NCI-H2107 treated with DMSO at 0.1 percent for 48 hours (cell line): ENCODE data around the gene PRLR.
A peak's percentile ranks its signal among the peaks of the same experiment; 100 is the strongest.

Experiments
- DNase-seq: peaks from one replicate; lab custom pipeline; 2025; ENCODE audit not compliant: unreplicated experiment; lab: John Stamatoyannopoulos, UW

The PRLR gene

GRCh38 chr5:35091704-35092103 lies 138.6 kb downstream of the PRLR start:
- no peak for DNase-seq

GRCh38 chr5:35089334-35090314 lies 140.7 kb downstream of the PRLR start:
- peak; percentile 47 for DNase-seq

DNA sequence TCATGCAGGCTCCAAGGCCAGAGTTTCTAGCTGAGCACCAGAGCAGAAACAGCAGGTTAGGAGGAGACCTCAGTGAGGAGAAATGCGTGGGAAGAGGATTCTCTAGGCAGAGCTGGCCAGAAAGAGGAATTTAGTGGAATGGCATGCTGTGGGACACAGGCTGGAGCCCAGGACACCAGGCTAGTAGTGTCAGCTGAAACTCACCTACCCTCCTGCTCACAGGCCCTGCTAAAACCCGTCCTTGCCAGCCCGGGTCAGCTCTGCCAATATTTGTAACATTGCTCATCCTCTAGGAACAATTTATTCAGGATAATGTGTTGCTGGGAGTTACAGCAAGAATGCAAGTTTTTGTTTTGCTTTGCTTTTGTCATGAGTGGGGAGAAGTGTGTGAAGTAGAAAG lies 142.3 kb downstream of the PRLR start:
- DNase-seq, result no peak

DNA sequence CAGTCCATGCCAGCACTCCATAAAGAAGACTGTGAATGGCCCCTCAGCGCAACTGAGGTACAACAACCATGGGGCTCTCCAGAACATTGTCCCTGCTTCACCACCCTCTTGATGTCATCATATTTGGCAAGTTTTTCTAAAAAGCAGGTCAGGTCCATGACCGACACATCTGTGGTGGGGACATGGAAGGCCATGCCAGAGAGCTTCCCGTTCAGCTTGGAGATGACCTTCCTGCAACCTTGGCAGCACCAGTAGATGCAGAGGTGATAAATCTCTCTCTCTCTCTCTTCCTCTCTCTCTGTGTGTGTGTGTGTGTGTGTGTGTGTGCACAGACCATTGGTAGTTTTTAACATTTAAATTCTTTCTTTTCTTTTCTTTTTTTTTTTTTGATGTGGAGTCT lies 147.1 kb downstream of the PRLR start:
- DNase-seq, result no peak

GRCh38 chr5:35082530-35082929 lies 147.8 kb downstream of the PRLR start:
- DNase-seq, result no peak

- DNase-seq, result no peak
These were observed 149.2 kb downstream of the PRLR start for GRCh38 chr5:35081134-35081533.

DNA sequence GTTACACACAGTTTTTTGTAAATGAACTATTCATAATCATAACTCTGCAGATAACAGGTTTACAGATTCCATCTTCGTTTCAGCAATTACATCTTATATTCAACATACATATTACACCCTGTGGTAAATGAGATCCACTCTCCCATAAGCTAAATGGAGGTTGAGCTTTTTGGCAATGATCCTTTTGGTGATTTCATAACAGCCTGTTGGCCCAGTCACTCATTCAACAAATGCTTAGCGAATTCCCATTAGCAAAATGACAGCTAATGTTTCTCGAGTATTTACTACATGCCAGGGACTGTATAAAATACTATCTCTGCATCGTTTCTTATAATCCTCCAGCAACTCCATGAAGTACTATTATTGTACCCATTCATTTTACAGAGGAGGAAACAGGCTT lies 157.1 kb downstream of the PRLR start:
- no peak for DNase-seq

DNA sequence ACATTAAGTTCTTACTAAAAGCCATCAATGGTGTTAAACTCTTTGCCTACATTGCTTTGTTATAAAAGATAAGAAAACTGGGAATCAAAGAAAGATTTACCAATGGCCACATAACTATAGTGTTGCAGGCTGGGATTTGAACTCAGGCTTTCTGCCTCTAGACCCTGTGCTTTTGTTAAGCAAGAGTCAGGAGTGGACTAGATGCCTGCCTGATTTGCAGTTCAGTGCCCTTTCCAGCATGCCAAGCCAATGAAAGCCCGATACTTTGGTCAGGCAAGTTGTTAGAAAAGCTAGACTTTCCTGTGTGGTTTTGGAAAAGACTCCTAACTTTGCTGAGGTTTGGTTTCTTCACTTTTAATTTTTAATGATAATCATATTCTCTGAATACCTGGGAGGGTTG lies 161.1 kb downstream of the PRLR start:
- no peak for DNase-seq

DNA sequence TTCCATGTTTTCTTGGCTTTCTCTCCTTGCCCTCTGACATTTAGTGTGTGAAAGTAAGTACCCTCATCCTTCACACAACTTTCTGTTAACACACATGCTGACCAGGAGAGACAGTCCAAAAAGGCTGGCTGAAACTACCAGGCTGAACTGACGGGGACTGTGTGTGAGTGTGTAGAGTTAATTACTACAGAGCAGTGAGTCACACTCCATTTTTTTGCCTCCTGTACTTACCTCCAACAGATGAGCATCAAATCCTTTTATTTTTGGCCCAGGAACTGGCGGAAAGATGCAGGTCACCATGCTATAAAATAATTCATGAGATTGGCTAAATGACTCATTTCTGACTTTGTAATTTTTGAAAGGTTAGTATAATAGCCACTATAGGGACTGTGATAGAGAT lies 162.3 kb downstream of the PRLR start:
- no peak for DNase-seq

DNA sequence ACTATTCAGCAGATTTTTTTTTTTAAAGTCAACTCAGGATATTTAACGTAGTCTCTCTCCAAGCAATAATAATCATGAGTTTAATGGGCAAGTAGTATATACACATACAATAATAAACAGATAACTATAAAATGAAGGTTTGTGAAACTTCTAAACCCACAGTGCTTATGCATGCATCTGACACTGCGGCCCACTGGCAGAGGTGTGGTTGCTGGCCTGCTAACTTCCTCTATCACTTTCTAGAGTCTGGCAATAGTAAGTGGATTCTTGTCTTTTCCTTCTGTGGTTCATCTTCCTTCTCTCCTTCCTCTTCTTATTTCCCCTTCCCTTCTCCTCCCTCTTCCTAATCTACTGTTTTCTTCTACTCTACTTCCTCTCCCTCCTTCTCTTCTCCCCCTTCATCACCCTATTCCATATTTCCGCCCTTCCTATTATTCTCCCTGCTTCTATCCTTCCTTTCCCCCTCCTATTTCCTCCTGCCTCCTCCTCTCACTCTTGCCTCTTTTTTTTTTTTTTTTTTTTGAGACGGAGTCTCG lies 164.0 kb downstream of the PRLR start:
- DNase-seq, result no peak

- no peak for DNase-seq
These were observed 166.9 kb downstream of the PRLR start for GRCh38 chr5:35063414-35063813.

DNA sequence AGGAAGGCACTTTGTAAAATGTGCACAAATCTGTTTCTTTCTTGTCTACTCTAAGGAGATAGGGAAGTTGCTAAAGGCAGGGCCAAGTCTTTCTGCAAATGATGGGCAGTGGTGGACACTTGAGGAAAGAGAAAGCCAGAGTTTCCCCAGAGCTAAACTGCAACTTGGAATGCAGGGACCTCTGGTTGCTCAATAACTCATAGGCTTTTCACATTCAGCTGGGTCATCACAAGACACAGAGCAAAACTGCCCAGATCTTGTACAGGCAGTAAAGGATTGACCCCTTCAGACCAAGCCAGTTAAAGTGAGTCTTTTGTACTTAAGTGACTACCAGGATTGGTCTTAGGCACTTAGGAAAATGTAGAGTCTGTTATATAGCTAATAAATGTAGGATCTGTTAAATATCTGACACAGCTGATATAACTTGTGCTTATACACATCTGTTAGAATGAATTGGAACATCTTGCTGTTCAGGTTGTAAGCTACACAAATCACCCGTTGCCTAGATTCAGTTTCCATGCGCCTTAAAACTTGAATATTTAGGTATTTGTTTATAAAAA lies 169.0 kb downstream of the PRLR start:
- DNase-seq, result no peak

DNA sequence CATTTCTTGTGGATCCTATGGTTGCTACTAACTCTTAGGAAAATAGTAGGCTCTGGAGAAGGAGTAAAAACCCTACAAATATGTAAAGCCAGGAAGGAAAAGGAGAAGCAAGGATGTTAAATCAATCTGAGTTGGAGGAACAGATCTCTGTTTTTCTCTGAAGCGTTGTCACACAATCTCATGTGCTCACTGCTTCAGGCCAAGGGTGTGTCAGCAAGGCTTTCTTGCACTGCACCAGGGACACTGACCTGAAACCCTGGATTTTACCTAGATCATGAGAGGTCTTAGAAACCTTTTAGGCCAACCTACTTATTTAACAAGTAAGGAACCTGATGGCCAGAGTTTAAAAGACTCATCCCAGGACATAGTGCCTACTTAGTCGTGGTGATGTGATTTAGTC lies 170.1 kb downstream of the PRLR start:
- DNase-seq, result no peak

- DNase-seq, result no peak
These were observed 171.0 kb downstream of the PRLR start for GRCh38 chr5:35059251-35059650.

DNA sequence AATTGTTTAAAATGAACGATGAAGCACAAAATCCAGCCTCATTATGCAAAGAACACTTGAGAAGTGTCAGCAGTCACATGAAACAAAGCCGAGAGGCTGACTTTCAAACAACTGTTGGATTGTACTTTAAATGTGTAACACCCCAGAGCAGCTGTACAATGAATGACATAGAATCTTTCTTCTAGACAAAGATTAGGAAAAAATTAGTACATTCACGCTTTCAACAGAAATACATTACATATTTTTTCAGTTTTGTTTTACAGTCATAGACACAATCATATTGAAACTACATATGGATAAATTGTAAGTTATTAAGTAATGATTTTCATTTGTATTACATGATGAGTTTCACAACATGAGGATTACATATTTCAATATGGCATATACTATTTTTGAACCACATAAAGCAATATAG lies 171.9 kb downstream of the PRLR start:
- no peak for DNase-seq

DNA sequence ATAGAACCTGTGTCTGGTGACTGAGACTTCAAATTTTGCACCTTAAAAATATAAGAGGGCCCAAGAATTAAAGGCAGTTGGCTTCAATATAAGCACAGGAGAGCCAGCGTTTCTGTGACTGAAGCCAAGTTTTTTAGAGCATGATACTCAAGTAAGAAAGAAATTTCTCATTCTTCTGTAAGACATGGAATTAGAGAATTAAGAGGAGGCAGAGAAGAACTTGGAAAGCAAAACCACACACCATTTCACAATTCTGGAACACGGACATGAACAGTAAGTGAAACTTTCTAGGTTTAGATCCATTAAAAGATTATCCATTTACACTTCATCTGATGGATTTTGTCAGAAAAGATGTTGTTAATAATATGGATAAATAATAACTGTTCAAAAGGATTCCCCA lies 173.6 kb downstream of the PRLR start:
- no peak for DNase-seq

DNA sequence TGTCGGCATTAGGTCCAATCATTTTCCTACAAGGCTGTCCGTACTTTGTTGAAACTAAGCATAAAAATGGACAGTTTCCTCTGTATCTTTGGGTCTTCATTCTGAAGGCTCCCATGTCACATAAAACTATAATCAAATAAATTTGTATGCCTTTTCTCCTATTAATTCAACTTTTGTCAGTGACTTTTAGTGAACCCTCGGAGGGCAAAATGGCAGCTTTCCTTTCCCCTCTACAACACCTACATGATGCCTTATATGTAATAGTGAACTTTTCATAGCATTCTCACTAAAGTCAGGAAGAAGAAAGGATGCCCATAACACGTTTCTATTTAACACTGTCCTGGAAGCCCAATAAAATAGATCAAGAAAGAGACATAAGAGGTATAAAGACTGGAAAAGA lies 177.4 kb downstream of the PRLR start:
- DNase-seq, result no peak

GRCh38 chr5:35050541-35051126 lies 179.7 kb downstream of the PRLR start:
- DNase-seq, result no peak

DNA sequence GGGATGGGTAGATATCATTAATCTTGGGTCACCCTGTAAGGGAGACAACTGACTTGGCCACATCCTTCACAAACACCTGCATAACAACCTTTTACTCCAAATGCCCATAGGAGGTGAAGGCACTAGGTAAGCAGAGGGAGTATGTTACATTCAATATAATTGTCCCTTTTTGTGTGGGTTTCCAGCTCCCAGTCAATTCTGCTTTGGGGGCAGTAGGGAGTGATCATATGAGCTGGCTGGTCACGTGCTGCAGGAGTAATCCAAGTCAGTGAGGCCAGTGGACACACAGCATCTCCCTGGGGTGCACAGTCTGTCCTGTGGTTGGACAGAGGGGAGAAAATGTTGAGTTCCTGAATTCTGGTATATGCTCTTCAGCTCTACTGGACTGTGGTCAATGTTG lies 181.4 kb downstream of the PRLR start:
- DNase-seq, result no peak

DNA sequence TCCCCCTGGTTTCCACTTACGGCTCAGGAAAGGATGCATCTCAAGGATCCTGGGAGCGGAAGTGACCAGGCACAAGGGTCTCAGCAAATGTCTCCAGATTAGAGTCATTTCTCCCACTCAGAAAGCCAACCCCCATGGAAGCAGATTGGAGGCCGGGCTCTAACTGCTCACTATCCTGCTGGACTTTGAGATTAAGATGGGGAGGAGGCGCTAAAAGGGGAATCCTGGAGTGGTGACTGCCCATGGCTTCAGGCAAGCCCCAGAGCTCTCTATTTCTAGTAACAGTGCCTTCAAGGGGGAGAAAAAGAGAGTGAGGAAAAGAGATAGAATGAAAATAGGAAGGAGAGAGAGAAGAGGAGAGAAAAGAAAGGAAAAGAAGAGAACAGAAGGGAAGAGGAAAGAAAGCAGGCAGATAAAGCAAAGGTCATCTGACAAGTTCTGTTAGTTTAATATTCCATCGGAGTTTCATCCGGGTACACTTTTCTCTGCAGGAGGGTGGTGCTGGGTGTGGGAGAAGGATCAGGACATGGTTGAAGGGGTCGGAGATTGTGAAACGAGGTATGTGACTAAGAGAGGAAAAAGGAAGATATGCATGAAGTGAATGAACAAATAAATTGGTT lies 182.4 kb downstream of the PRLR start, which contains the start of gene AGXT2:
Gene AGXT2 (minus strand): TSS at position 165 of the 620 bp plus-strand sequence. CDS start 57 bp downstream, at position 108.
- no peak for DNase-seq

- DNase-seq, result no peak
These were observed 183.5 kb downstream of the PRLR start for GRCh38 chr5:35046774-35047173.
